ENCODE measurements around the gene ST3GAL3.

Gene ST3GAL3

DNA sequence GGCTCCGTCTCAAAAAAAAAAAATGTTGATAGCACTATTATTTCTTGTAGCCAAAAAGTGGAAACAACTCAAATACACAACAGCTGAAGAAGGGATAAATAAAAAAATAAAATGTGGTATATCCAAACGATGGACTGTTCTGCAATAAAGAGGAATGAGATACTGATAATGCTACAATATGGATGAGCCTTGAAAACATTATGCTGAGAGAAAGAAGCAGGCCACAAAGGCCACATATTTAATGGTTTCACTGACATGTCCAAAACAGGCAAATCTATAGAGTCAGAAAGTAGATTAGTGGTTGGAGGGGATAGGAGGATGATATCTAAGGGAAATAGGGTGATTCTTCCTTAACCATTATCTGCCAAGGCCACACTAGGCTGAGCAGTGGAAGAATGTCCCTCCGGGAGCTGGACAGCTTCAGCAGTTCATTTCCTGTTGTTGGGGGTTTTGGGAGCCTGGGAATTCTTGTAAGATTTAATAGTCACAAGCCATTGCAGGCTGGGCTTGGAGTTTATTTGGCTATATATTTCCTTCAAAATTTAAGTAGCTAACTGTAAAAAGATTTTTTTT is 53.5 kb downstream of the ST3GAL3 start:
- H3K18ac ChIP-seq (ENCODE audit: low read length), result no peak overlapping the region
- no CpG with 5 or more reads among the region's 3 CpGs for WGBS, 2 donors (ENCODE audit: extremely low coverage in 2 of 2, insufficient read length in 2 of 2, insufficient replicate concordance in 1 of 2)
- peaks cover 8 to 11% of the 10 kb centered on the region in 2 donors for H3K4me1 ChIP-seq (ENCODE audit: control insufficient read depth in 2 of 2, insufficient read depth in 1 of 2, low read depth in 1 of 2, low read length in 2 of 2)
- H2BK12ac ChIP-seq (ENCODE audit: low read length), result no peak overlapping the region
- no peak overlapping the region for H2AK5ac ChIP-seq (ENCODE audit: low read depth, low read length)
- H2BK120ac ChIP-seq (ENCODE audit: low read depth, low read length), result no peak overlapping the region
- no peak overlapping the region for H2BK15ac ChIP-seq (ENCODE audit: low read length)
- no peak for DNase-seq (ENCODE audit: low spot score)
- no peaks in the 10 kb centered on the region for H3K27me3 ChIP-seq (ENCODE audit: control insufficient read depth in 3 of 3, insufficient read depth in 3 of 3, low read depth in 1 of 3, low read length in 3 of 3)
- H3K4me3 ChIP-seq (ENCODE audit: low read length in 2 of 2), result no peak overlapping the region
- no peak overlapping the region for H3K14ac ChIP-seq (ENCODE audit: low read length)
- no peak overlapping the region for H3K23ac ChIP-seq (ENCODE audit: low read depth, low read length, poor library complexity)
- H3K4me2 ChIP-seq (ENCODE audit: insufficient read depth, low read length, poor library complexity, severe bottlenecking), result no peak overlapping the region
- H3K36me3 ChIP-seq (replicated peaks in 1 of 2; ENCODE audit: control insufficient read depth in 2 of 2, insufficient read depth in 2 of 2, low read length in 2 of 2), result no peaks in the 10 kb centered on the region
- H3K4ac ChIP-seq (ENCODE audit: low read length), result no peak overlapping the region
- no peak overlapping the region for H2BK5ac ChIP-seq (ENCODE audit: low read length)
- no peaks in the 10 kb centered on the region for H3K9me3 ChIP-seq (replicated peaks in 1 of 2; ENCODE audit: control insufficient read depth in 2 of 2, insufficient read depth in 1 of 2, low read depth in 1 of 2, low read length in 2 of 2)
- no peak overlapping the region for H2AFZ ChIP-seq (ENCODE audit: low read length)
- H3K9ac ChIP-seq (ENCODE audit: low read depth, low read length, poor library complexity), result no peak overlapping the region
- no peak overlapping the region for H3K27ac ChIP-seq (replicated peaks; ENCODE audit: low read length)
- no peak overlapping the region for H4K91ac ChIP-seq (ENCODE audit: low read depth, low read length, poor library complexity)
- no peaks in the 10 kb centered on the region for H3K79me1 ChIP-seq (ENCODE audit: low read depth, low read length)
- H4K8ac ChIP-seq (ENCODE audit: low read depth, low read length), result no peak overlapping the region

DNA sequence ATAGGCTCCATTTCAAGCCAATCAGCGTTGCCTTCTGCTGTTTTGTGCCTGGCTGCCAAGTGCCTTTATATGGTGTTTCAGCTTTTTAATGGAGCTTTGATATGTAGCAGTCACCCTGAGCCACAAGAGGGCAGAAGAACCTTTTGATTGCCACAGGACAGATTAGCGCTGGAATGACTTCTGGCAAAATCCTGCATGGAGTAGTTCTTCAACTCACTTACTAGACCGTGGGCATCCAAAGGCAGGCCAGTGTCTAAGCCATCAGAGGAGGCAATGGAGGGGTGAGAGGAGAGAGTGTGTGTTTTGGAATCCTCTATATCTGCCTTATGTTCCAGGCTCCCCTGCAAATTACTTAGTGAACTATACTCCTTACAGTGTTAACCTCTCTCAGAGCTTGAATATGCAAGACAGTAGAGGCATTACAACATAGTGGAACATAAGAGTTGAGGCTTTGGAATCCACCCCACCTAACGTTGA is 56.2 kb downstream of the ST3GAL3 start:
- no peak overlapping the region for H4K8ac ChIP-seq (ENCODE audit: low read depth, low read length)
- H3K79me1 ChIP-seq (ENCODE audit: low read depth, low read length), result no peaks in the 10 kb centered on the region
- WGBS, 2 donors (ENCODE audit: extremely low coverage in 2 of 2, insufficient read length in 2 of 2, insufficient replicate concordance in 1 of 2), result no CpG with 5 or more reads among the region's 4 CpGs
- H3K27me3 ChIP-seq (ENCODE audit: control insufficient read depth in 3 of 3, insufficient read depth in 3 of 3, low read depth in 1 of 3, low read length in 3 of 3), result no peaks in the 10 kb centered on the region
- H3K36me3 ChIP-seq (replicated peaks in 1 of 2; ENCODE audit: control insufficient read depth in 2 of 2, insufficient read depth in 2 of 2, low read length in 2 of 2), result no peaks in the 10 kb centered on the region
- no peak overlapping the region for H2BK5ac ChIP-seq (ENCODE audit: low read length)
- DNase-seq (ENCODE audit: low spot score), result peak; percentile 69
- no peak overlapping the region for H3K4ac ChIP-seq (ENCODE audit: low read length)
- H3K4me3 ChIP-seq (ENCODE audit: low read length in 2 of 2), result no peak overlapping the region
- no peak overlapping the region for H3K9ac ChIP-seq (ENCODE audit: low read depth, low read length, poor library complexity)
- H3K18ac ChIP-seq (ENCODE audit: low read length), result no peak overlapping the region
- no peak overlapping the region for H3K14ac ChIP-seq (ENCODE audit: low read length)
- H4K91ac ChIP-seq (ENCODE audit: low read depth, low read length, poor library complexity), result no peak overlapping the region
- peaks cover 15 to 21% of the 10 kb centered on the region in 2 donors for H3K4me1 ChIP-seq (ENCODE audit: control insufficient read depth in 2 of 2, insufficient read depth in 1 of 2, low read depth in 1 of 2, low read length in 2 of 2)
- no peak overlapping the region for H2AFZ ChIP-seq (ENCODE audit: low read length)
- H3K27ac ChIP-seq (replicated peaks; ENCODE audit: low read length), result no peak overlapping the region
- no peak overlapping the region for H3K23ac ChIP-seq (ENCODE audit: low read depth, low read length, poor library complexity)
- H2BK120ac ChIP-seq (ENCODE audit: low read depth, low read length), result no peak overlapping the region
- H3K9me3 ChIP-seq (replicated peaks in 1 of 2; ENCODE audit: control insufficient read depth in 2 of 2, insufficient read depth in 1 of 2, low read depth in 1 of 2, low read length in 2 of 2), result no peaks in the 10 kb centered on the region
- no peak overlapping the region for H2BK15ac ChIP-seq (ENCODE audit: low read length)
- H2AK5ac ChIP-seq (ENCODE audit: low read depth, low read length), result no peak overlapping the region
- H2BK12ac ChIP-seq (ENCODE audit: low read length), result no peak overlapping the region
- H3K4me2 ChIP-seq (ENCODE audit: insufficient read depth, low read length, poor library complexity, severe bottlenecking), result no peak overlapping the region

DNA sequence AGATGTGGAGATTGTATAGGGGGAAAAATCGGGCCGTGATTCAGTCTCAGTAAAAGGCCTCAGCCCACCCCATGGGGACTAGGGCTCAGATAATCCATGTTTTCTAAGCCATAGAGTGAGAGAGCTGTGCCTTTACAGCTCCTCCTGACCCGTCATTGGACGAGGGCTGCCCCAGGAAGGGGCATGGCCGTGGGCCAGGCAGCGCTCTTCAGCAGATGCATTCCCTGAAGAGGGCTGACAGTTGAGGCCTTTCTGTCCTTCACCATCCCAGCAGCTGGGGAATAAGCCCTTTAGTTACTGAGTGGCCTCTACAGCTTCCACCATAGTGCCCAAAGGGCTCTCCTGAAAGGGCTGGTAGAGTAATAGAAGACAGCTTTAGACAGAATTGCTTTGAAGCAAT is 57.2 kb downstream of the ST3GAL3 start:
- Histone ChIP-seq H3K36me3 (replicated peaks in 1 of 2; ENCODE audit: control insufficient read depth in 2 of 2, insufficient read depth in 2 of 2, low read length in 2 of 2) (no peaks in the 10 kb centered on the region), H3K4ac (ENCODE audit: low read length) (no peak overlapping the region), H3K4me3 (ENCODE audit: low read length in 2 of 2) (no peak overlapping the region), H3K18ac (ENCODE audit: low read length) (peak overlapping the region; percentile 36), H3K27ac (replicated peaks; ENCODE audit: low read length) (no peak overlapping the region), H2BK120ac (ENCODE audit: low read depth, low read length) (no peak overlapping the region), H3K27me3 (ENCODE audit: control insufficient read depth in 3 of 3, insufficient read depth in 3 of 3, low read depth in 1 of 3, low read length in 3 of 3) (no peaks in the 10 kb centered on the region), H4K91ac (ENCODE audit: low read depth, low read length, poor library complexity) (no peak overlapping the region), H3K9me3 (replicated peaks in 1 of 2; ENCODE audit: control insufficient read depth in 2 of 2, insufficient read depth in 1 of 2, low read depth in 1 of 2, low read length in 2 of 2) (no peaks in the 10 kb centered on the region), H2BK15ac (ENCODE audit: low read length) (no peak overlapping the region), H2BK12ac (ENCODE audit: low read length) (no peak overlapping the region), H3K9ac (ENCODE audit: low read depth, low read length, poor library complexity) (peak overlapping the region; percentile 66), H3K23ac (ENCODE audit: low read depth, low read length, poor library complexity) (no peak overlapping the region), H3K14ac (ENCODE audit: low read length) (no peak overlapping the region), H3K4me1 (ENCODE audit: control insufficient read depth in 2 of 2, insufficient read depth in 1 of 2, low read depth in 1 of 2, low read length in 2 of 2) (peaks cover 15 to 21% of the 10 kb centered on the region in 2 donors), H2BK5ac (ENCODE audit: low read length) (no peak overlapping the region), H3K4me2 (ENCODE audit: insufficient read depth, low read length, poor library complexity, severe bottlenecking) (no peak overlapping the region), H2AFZ (ENCODE audit: low read length) (no peak overlapping the region), H2AK5ac (ENCODE audit: low read depth, low read length) (no peak overlapping the region), H4K8ac (ENCODE audit: low read depth, low read length) (no peak overlapping the region), H3K79me1 (ENCODE audit: low read depth, low read length) (no peaks in the 10 kb centered on the region)
- WGBS, 2 donors (ENCODE audit: extremely low coverage in 2 of 2, insufficient read length in 2 of 2, insufficient replicate concordance in 1 of 2), result 100% methylated on average over 2 of the region's 6 CpGs; no CpG with 5 or more reads in 1 of the 2 donors
- no peak for DNase-seq (ENCODE audit: low spot score)

DNA sequence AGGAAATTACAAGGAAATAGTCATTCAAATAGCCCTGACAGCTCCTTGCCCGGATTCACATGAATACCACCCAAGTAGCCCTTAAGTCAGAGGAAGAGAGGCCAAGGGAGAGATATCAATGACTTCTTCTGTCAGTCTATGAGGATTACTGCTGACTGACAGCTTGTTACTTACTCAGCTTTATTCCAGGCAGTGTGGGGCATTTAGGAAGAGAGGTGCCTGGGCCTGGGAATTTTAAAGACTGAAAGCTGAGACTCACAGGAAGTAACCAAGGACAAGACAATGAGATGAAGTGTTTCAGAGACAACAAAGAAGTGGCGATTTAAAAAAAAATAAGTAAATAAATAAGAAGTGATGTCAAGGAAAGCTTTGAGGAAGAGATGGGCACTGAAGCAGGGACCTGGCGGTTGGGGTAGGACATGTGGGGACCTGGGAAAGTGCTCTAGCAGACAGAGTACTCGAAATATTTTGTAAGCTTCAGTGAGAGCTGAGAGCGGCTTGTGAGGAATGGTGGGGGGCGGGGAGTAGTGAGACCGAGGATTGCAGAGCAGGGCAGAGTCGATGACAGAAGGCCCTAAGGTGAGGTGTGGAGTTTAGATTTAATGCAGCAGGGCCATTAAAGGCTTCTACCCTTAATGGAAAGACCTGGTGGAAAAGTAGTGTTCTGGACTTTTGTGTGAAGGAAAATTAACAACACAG is 58.9 kb downstream of the ST3GAL3 start:
- Histone ChIP-seq H3K9ac (ENCODE audit: low read depth, low read length, poor library complexity) (no peak overlapping the region), H2AFZ (ENCODE audit: low read length) (peak overlapping the region; percentile 59), H3K79me1 (ENCODE audit: low read depth, low read length) (no peaks in the 10 kb centered on the region), H3K23ac (ENCODE audit: low read depth, low read length, poor library complexity) (no peak overlapping the region), H3K18ac (ENCODE audit: low read length) (no peak overlapping the region), H3K4me2 (ENCODE audit: insufficient read depth, low read length, poor library complexity, severe bottlenecking) (peak overlapping the region; percentile 28), H3K4ac (ENCODE audit: low read length) (no peak overlapping the region), H2BK12ac (ENCODE audit: low read length) (no peak overlapping the region), H3K14ac (ENCODE audit: low read length) (no peak overlapping the region), H3K4me3 (ENCODE audit: low read length in 2 of 2) (peak overlapping the region; percentile 39 to 41), H2BK15ac (ENCODE audit: low read length) (no peak overlapping the region), H2BK120ac (ENCODE audit: low read depth, low read length) (no peak overlapping the region), H3K27ac (replicated peaks; ENCODE audit: low read length) (peak overlapping the region; percentile 76), H3K27me3 (ENCODE audit: control insufficient read depth in 3 of 3, insufficient read depth in 3 of 3, low read depth in 1 of 3, low read length in 3 of 3) (no peaks in the 10 kb centered on the region), H3K9me3 (replicated peaks in 1 of 2; ENCODE audit: control insufficient read depth in 2 of 2, insufficient read depth in 1 of 2, low read depth in 1 of 2, low read length in 2 of 2) (no peaks in the 10 kb centered on the region), H4K91ac (ENCODE audit: low read depth, low read length, poor library complexity) (no peak overlapping the region), H2AK5ac (ENCODE audit: low read depth, low read length) (no peak overlapping the region), H2BK5ac (ENCODE audit: low read length) (no peak overlapping the region), H3K4me1 (ENCODE audit: control insufficient read depth in 2 of 2, insufficient read depth in 1 of 2, low read depth in 1 of 2, low read length in 2 of 2) (peaks cover 15 to 18% of the 10 kb centered on the region in 2 donors), H3K36me3 (replicated peaks in 1 of 2; ENCODE audit: control insufficient read depth in 2 of 2, insufficient read depth in 2 of 2, low read length in 2 of 2) (no peaks in the 10 kb centered on the region), H4K8ac (ENCODE audit: low read depth, low read length) (no peak overlapping the region)
- DNase-seq (ENCODE audit: low spot score), result peak; percentile 71
- no CpG with 5 or more reads among the region's 8 CpGs for WGBS, 2 donors (ENCODE audit: extremely low coverage in 2 of 2, insufficient read length in 2 of 2, insufficient replicate concordance in 1 of 2)
